Measurements from ENCODE around the gene IL18R1.
"Not testable (repeated sequence)": the region's sequence is repeated elsewhere in the genome, so short reads cannot be mapped to it uniquely, and the experiment has no call there.

DNA sequence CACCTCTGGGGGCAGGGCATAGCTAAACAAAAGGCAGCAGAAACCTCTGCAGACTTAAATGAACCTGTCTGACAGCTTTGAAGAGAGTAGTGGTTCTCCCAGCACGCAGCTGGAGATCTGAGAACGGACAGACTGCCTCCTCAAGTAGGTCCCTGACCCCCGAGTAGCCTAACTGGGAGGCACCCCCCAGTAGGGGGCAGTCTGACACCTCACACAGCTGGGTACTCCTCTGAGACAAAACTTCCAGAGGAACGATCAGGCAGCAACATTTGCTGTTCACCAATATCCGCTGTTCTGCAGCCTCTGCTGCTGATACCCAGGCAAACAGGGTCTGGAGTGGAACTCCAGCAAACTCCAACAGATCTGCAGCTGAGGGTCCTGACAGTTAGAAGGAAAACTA, 30.7 kb upstream of the IL18R1 start:
- TF ChIP-seq, protein P1, sequence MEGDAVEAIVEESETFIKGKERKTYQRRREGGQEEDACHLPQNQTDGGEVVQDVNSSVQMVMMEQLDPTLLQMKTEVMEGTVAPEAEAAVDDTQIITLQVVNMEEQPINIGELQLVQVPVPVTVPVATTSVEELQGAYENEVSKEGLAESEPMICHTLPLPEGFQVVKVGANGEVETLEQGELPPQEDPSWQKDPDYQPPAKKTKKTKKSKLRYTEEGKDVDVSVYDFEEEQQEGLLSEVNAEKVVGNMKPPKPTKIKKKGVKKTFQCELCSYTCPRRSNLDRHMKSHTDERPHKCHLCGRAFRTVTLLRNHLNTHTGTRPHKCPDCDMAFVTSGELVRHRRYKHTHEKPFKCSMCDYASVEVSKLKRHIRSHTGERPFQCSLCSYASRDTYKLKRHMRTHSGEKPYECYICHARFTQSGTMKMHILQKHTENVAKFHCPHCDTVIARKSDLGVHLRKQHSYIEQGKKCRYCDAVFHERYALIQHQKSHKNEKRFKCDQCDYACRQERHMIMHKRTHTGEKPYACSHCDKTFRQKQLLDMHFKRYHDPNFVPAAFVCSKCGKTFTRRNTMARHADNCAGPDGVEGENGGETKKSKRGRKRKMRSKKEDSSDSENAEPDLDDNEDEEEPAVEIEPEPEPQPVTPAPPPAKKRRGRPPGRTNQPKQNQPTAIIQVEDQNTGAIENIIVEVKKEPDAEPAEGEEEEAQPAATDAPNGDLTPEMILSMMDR (IDR thresholded peaks at IDR 0.05; ENCODE audit: poor library complexity), result not testable (repeated sequence)
- TF ChIP-seq EZH2 (IDR thresholded peaks at IDR 0.05; ENCODE audit: borderline replicate concordance); EZH2phosphoT487 (IDR thresholded peaks at IDR 0.05; ENCODE audit: low read depth, severe bottlenecking, unreplicated experiment): not testable (repeated sequence)

All from hepatocyte (in vitro differentiated cells).